Fibroblast of villous mesenchyme (primary cell): ENCODE measurements around the gene TEKT3. TPM values are rescaled to one million over a fixed set of nuclear protein-coding genes. Genes with fewer than 3 reads are reported as not detected.
A peak's percentile ranks its signal among the peaks of the same experiment; 100 is the strongest.

ENCODE experiments used
- DNase-seq: peaks from one replicate; pipeline ENCODE4 v3.0.0-alpha.2; 2010; ENCODE audit warnings: low read depth
- H3K4me3 ChIP-seq: 2 replicates; pipeline ENCODE4 v1.5.1; 2011; ENCODE audit warnings: low read depth, mild to moderate bottlenecking, low read length
- total RNA-seq: library from RNA; depleted of rRNA; stranded (reverse); fragments of >200 nt; gene quantifications from 2 replicates; pipeline ENCODE4 v1.2.3, GENCODE V29; 2012
- TF ChIP-seq, protein P1 (sequence below): IDR thresholded peaks from 2 replicates; pipeline ENCODE4 v1.5.1; 2012; ENCODE audit warnings: low read depth, mild to moderate bottlenecking, low read length; ENCODE audit not compliant: insufficient read depth

The TEKT3 gene
- total RNA-seq, 1 donor: not detected

DNA sequence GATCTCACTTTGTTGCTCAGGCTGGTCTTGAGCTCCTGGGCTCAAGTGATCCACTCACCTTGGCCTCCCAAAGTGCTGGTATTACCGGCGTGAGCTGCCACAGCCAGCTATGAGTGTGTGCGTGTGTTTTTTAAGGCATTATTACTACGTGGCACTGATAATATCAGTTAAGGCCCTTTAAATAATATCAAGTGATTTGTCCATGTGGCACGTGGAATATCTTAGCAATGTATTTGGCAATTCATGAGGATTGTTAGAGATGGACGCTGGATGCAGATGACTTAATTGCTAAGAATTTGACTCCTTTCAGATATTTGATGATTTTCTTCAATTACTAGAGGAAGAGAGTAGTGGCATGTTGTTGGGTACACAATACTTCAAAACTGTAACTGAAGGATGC is 50.8 kb downstream of the TEKT3 start:
- DNase-seq: no peak
- TF ChIP-seq, protein P1, sequence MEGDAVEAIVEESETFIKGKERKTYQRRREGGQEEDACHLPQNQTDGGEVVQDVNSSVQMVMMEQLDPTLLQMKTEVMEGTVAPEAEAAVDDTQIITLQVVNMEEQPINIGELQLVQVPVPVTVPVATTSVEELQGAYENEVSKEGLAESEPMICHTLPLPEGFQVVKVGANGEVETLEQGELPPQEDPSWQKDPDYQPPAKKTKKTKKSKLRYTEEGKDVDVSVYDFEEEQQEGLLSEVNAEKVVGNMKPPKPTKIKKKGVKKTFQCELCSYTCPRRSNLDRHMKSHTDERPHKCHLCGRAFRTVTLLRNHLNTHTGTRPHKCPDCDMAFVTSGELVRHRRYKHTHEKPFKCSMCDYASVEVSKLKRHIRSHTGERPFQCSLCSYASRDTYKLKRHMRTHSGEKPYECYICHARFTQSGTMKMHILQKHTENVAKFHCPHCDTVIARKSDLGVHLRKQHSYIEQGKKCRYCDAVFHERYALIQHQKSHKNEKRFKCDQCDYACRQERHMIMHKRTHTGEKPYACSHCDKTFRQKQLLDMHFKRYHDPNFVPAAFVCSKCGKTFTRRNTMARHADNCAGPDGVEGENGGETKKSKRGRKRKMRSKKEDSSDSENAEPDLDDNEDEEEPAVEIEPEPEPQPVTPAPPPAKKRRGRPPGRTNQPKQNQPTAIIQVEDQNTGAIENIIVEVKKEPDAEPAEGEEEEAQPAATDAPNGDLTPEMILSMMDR: no peak
- no peak overlapping the region for H3K4me3 ChIP-seq

DNA sequence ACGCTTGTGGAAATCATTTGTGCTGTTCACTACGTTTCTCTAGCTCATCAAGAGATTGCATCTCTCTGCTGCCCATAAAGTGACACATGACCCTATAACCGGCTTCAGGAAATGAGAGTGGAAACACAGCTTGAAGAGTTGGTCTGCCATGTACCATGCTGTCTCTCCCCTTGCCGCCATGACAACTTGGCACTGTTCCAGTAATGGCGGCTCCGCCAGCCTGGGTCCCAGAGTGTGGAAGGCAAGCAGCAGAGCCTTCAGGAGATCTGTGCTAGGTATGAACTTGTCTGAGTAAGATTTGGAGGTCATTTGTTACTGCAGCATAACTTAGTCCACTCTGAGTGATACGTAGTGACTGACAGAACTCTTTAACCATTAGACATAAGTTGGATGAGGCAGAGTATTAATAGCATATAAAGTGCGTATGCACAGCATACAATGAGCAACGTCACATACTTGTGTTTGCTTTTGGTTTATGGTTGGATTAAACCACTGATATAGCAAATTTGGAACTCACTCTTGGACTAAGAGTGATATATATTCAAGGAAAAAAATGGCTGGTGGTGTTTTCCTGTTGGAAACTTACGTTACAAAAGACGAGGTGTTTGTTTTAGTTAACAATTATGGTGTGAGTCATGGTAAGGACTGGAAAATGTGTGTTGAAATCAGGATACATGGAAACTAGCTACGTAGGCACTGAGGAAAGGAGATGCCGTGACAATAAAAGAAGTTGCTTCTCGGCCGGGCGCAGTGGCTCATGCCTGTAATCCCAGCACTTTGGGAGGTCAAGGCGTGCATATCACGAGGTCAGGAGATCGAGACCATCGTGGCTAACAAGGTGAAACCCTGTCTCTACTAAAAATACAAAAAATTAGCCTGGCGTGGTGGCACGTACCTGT is 51.9 kb downstream of the TEKT3 start:
- TF ChIP-seq, protein P1: no peak
- H3K4me3 ChIP-seq: no peak overlapping the region
- DNase-seq: peak; percentile 85

DNA sequence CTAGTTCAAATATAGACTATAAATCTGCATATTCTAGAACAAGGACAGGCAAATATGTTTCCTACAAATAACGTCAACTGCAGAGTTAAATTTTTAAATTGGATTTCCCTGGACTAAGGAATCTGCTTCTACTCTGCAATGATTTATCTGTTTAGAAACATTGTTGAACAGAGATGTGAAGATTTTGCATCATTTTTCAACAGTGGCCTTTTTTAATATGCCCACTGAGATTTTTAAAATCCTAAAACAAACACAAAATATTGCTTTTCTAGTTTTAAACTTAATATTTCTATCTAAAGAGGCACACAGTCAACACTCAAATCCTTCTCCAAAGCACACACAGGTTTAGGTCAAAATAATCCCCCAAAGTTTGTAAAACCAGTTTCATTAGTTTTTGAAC is 52.5 kb downstream of the TEKT3 start:
- TF ChIP-seq, protein P1: no peak
- no peak for DNase-seq
- no peak overlapping the region for H3K4me3 ChIP-seq

DNA sequence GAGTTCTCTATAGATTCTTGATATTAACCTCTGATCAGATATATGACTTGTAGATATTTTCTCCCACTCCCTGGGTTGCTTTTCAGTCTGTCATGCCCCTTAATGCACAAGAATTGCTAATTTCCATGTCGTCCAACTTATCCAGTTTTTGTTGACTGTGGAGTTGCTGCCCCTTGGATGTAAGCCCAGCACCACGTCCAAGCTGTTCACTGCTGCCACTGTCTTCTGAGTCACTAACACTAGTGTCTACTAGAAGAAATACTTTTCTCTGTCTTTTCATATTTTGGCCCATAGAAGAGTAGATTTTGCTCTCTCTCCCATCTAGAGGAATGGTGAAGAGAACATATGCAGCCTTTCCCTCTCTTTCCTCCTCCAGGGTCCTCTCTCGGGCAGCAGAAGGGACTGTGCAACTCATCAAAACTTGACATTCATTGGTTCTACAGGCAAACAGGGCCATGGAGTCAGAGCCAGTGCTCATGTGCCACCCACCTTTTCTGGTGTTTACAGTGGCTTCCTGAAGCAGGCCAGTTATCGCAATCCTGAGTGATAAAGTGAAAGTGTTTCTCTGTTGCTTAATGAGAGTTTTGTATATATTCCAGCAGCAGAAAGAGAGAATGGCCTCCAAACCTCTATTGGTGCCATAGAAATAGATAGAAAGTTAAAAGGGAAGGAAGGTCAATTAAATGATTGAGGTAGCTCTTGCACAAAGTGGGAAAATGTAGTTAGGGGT is 53.7 kb downstream of the TEKT3 start:
- H3K4me3 ChIP-seq: no peak overlapping the region
- DNase-seq: no peak
- TF ChIP-seq, protein P1: no peak

DNA sequence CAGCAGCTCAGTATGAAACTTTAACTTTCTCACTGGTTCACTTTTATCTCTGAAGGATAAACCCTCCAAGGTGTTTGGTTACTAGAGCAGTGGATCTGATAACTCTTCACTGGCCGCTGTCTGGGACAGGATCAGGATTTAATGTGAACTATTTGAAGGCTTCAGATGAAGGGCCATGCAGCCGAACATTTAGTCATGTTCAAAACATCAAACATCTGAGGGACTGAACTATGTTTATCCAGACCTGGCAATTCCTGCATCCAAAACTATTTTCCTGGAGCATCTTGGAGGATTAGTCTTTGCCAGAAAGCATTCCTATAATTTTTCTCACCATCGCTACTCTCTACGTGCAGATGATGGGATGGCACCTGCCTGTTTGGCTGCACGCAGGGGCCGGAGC is 55.9 kb downstream of the TEKT3 start:
- TF ChIP-seq, protein P1: no peak
- no peak for DNase-seq
- no peak overlapping the region for H3K4me3 ChIP-seq

DNA sequence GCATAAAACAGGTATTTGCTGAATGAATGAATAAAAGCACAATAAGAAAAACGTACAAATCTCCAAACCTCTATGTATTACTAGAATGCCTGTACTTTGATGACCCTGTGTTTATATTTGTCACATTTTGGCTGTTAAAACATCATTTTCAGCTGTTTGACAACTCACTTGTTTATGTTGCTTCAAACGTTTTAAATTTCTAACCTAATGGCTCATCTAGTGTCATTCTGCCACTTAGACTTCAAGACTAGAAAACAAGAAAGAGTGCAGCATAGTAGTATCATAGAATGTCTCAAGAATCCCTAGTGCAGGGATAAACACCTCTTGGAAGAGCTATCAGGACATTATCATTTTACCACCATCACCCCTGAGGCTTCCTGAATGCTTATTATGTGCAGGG is 56.9 kb downstream of the TEKT3 start:
- TF ChIP-seq, protein P1: no peak
- no peak for DNase-seq
- no peak overlapping the region for H3K4me3 ChIP-seq
